Measurements from ENCODE around the gene RPP38.

RPP38 gene

GRCh38 chr10:15113766-15114165 is 16.6 kb downstream of the RPP38 start:
- peak; percentile 9 for DNase-seq

DNA sequence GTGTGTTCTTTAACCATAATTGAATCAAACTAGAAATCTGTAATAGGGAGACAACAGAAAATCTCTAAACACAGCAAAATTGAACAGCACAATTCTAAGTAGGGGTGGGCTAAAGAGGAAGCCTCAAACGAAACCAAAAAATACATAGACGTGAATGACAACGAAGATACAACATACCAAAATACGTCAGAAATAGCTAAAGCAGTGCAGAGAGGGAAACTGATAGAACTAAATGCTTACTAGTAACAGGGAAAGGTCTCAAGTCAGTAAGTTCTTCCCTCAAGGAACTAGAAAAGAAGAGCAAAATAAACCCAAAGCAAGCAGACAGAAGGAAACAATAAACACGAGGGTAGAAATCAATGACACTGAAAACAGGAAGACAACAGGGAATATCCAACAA is 19.1 kb downstream of the RPP38 start:
- no peak for DNase-seq

DNA sequence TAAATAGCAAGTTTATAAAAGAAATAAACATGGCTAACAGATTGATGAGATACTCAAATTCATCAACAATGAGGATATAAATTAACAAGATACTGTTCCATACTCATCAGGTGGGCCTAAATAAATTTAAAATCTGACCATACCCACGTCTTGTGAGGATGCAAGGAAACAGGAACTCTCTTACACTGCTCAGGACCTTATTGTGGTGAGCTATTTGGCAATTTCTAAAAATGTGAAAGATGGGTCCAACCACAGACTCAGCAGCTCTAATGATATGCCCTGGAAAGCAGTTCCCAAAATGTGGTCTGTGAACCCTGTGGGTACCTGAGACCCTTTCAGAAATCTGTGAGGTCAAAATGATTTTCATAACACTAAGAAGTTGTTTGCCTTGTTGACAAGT is 21.5 kb downstream of the RPP38 start:
- DNase-seq, result no peak

GRCh38 chr10:15120523-15120922 is 23.4 kb downstream of the RPP38 start:
- DNase-seq, result peak; percentile 5

- peak; percentile 14 for DNase-seq
These were observed 24.6 kb downstream of the RPP38 start for GRCh38 chr10:15121707-15122106.

DNA sequence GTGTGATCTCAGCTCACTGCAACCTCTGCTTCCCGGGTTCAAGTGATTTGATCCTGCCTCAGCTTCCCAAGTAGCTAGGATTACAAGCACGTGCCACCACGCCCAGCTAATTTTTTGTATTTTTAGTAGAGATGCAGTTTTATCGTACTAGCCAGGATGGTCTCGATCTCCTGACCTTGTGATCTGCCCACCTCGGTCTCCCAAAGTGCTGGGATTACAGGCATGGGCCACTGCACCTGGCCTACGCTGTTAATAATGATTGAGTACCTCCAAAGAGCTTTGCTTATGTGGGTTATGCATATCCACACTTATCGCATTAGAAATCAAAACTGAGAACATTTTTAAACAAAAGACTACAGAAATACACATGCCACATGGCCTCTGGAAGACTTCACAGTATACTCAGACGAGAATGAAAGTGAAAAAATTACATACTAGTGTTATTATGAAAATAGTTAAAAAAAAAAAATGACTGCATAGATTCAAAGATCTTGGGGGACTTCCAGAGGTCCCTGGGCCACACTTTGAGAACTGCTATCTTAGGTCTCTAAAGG is 25.4 kb downstream of the RPP38 start:
- no peak for DNase-seq

DNA sequence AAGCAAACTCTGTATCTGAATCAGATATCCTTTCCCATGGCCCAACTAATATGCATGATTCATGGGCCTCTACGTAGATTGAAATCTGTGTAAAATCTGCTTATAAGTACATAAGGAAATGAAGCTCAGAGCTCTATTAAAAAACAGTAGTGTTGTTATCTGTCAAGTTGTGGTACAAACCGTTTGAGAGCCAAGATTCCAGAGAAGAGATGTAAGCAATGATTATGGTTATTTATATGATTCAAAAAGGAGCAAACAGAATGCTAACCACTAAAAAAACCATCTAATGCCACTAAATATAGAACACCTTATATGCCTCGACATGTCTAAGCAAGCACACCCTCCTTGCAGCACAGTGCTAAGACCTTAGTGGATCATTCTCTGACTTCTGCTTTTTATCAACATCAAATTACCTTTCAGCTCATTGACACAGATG is 26.6 kb downstream of the RPP38 start:
- peak; percentile 24 for DNase-seq

DNA sequence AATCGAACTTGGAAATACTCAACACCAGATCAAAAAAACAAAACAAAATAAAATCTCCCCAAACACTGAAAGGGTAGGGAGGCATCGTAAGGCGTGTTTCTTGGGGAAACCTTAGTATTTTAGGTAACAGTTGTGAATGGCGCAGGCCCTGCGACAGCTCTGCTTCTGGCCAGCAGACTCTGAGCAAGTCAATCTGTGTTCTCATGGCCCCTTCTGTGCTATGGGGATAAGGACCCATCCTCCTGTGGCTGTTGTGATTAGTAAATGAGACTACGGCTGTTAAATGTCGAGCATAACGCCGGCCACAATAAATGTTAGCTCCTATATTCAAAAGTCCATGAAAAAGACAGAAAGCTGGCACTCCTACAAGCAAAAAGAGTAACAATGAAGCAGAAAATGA is 27.0 kb downstream of the RPP38 start:
- DNase-seq, result no peak

DNA sequence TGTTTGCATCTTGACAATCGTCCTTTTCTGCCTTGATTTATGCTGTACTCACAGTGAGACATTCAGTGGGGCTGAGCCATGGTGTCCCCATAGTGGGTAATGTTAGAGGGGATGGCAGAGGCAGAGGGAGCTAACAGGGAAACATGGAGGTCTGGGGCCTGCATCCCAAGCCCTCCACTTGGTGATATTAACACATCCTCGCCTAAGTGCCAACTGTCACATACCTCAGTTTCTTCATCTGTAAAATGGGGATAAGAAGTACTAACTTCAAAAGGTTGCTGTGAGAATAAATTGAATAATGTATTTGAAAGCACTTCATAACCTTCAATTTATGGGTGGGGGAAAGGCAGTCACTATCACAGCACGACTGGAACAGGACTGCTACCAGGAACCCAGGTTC is 27.8 kb downstream of the RPP38 start:
- DNase-seq, result no peak

GRCh38 chr10:15131330-15131729 is 34.2 kb downstream of the RPP38 start:
- no peak for DNase-seq

GRCh38 chr10:15136129-15137035 is 39.2 kb downstream of the RPP38 start:
- DNase-seq, result no peak

DNA sequence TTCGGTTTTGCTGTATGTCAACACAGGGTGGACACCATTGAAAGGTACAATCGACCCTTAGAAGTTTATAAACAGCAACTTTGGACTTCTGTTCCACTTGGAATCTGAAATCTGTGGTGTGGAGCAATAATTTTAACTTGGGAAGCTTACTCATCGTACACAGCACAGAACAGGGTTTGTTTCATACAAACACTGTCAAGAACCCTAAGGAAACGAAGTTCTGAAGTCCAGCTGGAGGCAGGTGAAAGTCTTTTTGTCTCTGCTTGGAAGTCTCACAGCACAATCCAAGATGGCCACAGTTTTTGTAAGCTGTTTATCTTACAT is 39.8 kb downstream of the RPP38 start:
- DNase-seq, result no peak

DNA sequence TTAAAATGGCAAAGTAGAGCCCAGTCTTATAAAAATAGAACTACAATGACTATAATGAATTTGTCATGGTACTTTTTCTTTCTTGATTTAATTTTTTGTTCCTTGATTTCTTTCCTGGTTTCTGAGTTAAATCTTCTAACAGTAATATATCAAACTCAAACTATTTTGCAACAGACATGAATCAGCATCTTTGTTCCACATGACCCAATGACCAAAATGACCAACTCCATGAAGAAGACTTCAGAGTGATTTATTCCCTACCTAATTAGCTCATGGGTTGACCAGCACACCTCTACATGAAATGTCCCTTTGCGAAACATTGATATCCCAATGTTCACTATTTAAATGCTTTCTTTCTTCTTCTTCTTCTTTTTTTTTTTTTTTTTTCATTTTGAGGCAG is 40.5 kb downstream of the RPP38 start:
- DNase-seq, result no peak

GRCh38 chr10:15140698-15141097 is 43.5 kb downstream of the RPP38 start:
- DNase-seq, result no peak

DNA sequence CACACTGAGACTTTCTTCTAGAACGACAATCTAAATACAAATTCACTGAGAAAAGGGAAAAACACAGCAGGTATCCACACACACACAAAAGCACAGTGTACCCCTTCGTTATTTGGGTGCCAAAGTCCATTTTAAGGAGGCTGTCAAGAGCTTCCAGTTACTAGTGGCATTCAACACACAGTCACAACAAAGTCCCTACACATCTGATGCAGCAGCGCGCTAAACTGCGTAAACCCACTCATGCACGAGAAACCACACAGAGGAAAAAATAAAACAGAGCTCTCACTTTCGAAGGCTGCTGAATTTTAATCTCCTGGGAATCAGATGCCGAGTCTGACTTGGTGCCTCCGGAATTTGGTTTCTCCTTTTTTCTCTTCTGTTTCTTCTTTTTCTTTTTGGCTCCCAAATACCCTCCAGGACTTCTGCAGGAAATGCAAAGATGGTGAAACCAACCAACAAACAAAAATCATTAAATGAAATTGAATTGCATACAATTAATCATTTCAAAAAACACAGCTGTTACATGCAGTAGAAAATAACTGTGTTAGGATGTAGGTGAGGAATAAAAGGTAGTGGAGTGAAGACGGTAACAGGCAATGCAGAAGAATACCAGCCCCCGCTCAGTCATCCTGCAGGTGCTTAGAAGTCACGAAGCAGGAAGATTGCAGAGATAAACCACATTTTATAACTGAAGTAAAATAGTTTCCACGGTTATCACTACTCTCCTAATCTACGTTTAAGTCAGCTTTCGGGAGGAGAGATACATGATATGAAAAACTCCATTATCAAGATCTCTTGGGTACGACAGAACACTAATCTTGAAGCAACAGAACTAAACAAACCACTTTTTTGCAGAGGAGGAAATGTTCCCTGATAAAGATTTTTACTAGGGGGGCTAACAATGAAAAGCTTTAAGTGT is 44.2 kb downstream of the RPP38 start:
- DNase-seq, result peak; percentile 37

GRCh38 chr10:15144788-15145187 is 47.6 kb downstream of the RPP38 start:
- DNase-seq, result peak; percentile 56

- no peak for DNase-seq
These were observed 49.2 kb downstream of the RPP38 start for GRCh38 chr10:15146366-15146765.

- no peak for DNase-seq
These were observed 50.6 kb downstream of the RPP38 start for GRCh38 chr10:15147594-15148392.

GRCh38 chr10:15149042-15149771 is 52.1 kb downstream of the RPP38 start:
- no peak for DNase-seq

DNA sequence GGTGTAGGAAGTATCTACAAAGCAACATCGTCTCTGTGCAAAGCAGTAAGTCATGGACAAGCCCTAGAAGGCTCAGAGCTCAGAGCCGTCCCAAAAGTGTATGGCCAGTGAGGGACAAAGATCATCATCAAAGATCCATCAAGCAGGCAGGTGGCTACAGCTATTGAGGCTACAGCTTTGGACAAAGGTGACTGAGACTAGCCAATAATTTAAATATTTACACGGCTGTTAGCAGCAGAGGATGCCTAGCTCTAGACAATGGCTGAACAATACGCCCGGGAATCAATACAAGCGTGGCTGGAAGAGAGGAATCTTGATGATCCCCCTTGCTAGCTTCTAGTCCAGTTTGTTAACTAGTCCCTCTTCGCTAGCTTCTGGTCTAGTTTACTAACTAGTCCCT is 53.4 kb downstream of the RPP38 start:
- no peak for DNase-seq

- DNase-seq, result no peak
These were observed 55.4 kb downstream of the RPP38 start for GRCh38 chr10:15152556-15152955.
